ENCODE results near the gene CTSZ. TPM values are rescaled to one million over a fixed set of nuclear protein-coding genes. Genes with fewer than 3 reads are reported as not detected.
"Not testable (repeated sequence)": the region's sequence is repeated elsewhere in the genome, so short reads cannot be mapped to it uniquely, and the experiment has no call there.

CTSZ gene
- total RNA-seq, 2 experiments from 2014 or later = 48.9 to 49.2 TPM

DNA sequence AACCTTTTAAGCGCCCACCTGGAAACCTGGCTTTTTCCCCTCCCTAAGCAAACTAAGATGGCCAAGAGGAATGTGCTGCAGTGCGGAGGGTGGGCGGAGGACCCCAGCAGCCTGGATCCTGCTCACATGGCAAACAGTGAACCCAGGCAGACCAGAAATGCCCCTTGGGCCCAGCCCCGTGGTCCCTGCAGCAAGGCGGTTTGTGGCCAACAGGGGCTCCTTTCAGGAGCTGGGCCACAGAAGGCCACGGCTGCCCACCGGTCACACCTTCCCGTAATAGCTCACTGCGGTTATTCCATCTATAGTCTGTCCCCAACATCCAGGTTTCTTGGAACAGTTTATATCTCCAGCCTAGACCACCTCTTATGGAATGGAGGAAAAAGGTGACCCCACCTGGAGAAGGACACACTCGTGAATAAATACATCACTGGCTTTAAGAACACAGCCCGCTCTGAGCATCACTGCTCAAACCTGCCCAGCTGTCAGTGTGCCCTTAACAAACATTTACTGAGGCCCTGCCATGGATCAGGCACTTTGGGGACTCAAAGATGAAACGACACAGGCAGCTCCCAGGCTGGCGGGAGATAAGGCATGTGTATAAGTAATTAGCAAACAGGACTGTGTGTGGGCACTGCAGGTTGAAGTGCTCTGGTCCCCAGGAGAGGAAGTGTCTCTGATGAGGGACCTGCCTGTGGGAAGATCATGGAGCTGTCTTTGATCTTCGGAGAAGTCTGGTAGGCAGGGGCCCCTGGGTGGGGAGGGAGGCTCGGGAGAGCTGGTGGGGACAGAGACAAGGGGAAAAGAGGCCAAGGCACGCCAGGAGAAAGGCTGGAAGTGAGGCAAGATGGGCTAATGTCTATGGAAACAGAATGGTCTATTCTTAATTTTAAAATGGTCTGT is 9.0 kb upstream of the CTSZ start:
- DNase-seq (no peak), ATAC-seq (ENCODE audit: low read depth) (no peak)
- POLR2A ChIA-PET = interaction anchor here (5.4 kb wide), 1 partner anchor 16 kb away, joined by 36 read pairs; the partner anchor contains the start of gene ATP5F1E
- Mint-ChIP-seq H3K27ac (peak overlapping the region; percentile 42), H3K27me3 (no peaks in the 10 kb centered on the region), H3K36me3 (no peaks in the 10 kb centered on the region), H3K9me3 (no peaks in the 10 kb centered on the region), H3K4me3 (peak overlapping the region; percentile 20), H3K4me1 (peaks cover 49% of the 10 kb centered on the region)

DNA sequence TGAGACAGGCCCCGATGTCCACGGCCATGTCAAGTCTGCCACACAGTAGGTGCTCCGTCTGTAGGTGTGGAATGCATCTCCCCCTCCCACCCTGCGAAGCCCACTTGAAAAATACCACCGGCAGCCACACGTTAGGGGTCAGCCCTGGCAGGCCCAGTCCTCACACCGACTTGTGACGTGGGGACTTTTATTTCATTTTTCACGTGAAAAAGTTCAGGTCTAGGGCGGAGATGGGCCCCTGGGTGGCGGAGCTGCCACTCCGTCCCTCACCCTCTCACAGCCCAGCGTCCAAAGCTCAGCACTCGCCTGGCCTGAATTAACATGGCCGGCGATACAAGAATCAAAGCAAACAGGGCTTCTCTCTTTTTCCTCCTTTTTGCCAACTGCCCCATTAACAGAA is 8.4 kb upstream of the CTSZ start:
- POLR2A ChIA-PET = interaction anchor here (1.3 to 5.4 kb wide), 2 partner anchors 13 to 16 kb away, joined by 5 to 36 read pairs; partner anchors contain the start of gene ATP5F1E
- H3K27ac Mint-ChIP-seq = no peak overlapping the region
- H3K9me3 Mint-ChIP-seq = no peaks in the 10 kb centered on the region
- H3K36me3 Mint-ChIP-seq = no peaks in the 10 kb centered on the region
- H3K4me1 Mint-ChIP-seq = peaks cover 55% of the 10 kb centered on the region
- H3K4me3 Mint-ChIP-seq = no peak overlapping the region
- no peak for ATAC-seq (ENCODE audit: low read depth)
- no peak for DNase-seq
- H3K27me3 Mint-ChIP-seq = no peaks in the 10 kb centered on the region

DNA sequence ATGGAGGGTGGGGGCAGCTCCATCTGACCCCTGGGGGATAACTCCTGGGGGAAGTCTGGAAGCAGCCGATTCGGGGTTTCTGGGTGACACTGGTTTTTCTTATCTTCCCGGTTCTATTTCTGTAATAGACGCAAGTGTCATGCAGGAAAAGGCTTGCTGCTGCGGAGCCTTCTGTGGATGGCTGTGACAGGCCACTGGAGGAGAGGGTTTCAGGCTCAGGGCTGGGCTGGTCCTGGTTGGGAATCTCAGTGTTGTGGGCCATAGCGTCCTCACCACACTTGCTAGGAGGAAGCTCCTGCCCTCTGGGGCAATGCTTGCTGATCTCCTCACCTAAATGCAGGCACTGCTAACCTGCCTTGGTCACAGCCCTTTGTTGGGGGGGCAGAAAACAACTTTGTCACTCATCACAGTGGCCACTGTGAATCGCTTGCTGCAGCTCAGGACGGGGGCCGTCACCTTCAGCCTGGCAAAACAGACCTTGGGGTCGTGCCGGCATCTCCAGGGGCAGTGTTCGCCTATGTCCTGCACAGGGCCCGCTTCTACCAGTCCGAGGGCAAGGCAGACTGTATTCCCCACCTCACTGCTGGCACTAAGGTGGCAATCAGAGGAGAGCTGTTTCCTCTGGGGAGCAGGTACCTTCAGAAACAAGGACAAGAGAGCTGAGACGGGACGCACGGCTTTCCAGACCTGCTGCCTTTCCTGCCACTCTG is 7.8 kb upstream of the CTSZ start:
- POLR2A ChIA-PET = interaction anchor here (1.1 to 5.4 kb wide), 3 partner anchors 14 to 207 kb away, joined by 3 to 36 read pairs (median 5); partner anchors contain the start of gene ATP5F1E
- Mint-ChIP-seq H3K4me1 (peaks cover 58% of the 10 kb centered on the region), H3K36me3 (no peaks in the 10 kb centered on the region), H3K27ac (no peak overlapping the region), H3K4me3 (no peak overlapping the region), H3K27me3 (no peaks in the 10 kb centered on the region), H3K9me3 (no peaks in the 10 kb centered on the region)
- ATAC-seq (ENCODE audit: low read depth) (no peak), DNase-seq (no peak)

DNA sequence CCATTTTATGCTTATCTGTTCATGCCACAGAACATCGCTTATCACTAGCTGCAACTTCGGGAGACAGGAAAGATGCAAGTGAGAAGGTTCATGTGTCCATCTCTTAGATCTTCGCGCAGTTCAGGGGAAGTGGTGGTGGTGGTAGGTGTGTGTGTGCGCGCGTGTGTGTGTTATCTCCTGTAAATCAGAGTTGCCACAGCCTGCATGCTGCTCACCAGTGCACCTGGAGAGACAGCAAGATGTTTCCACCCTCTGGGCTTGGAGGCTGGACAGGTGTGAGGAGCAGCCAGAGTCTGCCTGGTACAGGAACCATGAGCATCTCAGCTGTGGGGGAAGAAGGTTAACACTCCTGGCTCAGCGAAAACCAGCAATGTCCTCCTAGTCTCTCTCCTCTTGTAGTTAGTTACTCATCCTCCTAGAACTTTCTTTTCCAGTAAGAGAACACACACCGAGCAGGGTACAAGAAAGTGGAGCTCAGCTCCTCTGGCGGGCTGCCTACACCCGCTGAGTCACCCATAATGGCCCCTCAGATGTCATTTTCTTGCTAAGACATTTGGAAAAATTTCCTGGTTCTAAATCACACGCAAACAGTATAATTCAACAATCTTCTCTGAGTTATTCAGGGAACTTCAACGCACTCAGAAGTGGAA is 7.0 kb upstream of the CTSZ start:
- Mint-ChIP-seq H3K4me1 (peaks cover 58% of the 10 kb centered on the region), H3K27ac (peak overlapping the region; percentile 35), H3K4me3 (peak overlapping the region; percentile 1), H3K36me3 (no peaks in the 10 kb centered on the region), H3K9me3 (no peaks in the 10 kb centered on the region), H3K27me3 (no peaks in the 10 kb centered on the region)
- POLR2A ChIA-PET = interaction anchor here (1.1 to 5.4 kb wide), 3 partner anchors 15 to 208 kb away, joined by 3 to 36 read pairs (median 5); partner anchors contain the start of gene ATP5F1E
- DNase-seq = peak; percentile 53
- ATAC-seq (ENCODE audit: low read depth) = peak; percentile 76

DNA sequence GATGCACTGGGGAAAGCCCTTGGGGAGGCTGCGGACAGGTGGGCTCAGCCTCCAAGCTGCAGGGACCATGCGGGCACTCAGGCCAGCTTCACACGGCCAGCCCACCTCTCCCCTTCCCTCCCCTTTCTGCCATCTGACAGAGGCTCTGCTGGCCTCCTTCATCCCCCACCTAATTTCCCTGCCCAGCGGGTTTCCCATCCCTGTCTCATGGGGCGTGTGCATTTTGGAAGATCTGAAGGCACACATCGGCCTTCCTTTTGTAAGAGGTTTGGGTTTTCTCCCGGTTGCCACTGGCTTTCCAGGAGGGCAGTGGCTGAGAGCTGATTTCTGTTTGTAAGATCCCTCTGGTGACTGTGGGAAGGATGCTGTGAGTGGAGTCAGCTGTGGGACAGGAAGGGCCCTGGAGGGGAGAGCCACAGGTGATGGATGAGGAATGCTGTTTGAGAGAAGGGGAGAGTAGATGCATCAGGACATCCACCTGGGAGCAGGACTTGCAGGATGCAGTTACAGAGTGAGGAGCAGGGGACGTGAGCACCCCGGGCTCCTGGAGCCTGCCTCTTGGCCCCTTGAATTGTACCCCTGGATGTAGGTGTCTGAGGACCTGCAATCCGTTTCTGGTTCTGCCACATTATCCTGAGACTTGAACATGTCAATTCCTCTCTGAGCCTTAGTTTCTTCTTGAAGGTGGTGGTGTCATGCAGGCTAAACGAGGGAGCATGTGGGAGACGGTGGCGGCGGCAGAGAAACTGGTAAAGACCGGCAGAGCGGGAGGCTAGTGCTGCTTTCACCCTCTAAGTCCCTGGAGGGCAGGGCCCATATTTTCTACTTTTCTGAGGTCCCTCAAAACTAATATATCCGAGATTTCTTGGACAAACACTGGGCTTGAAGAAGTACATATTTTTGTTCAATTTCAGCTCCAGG is 6.2 kb upstream of the CTSZ start:
- Mint-ChIP-seq H3K4me3 (peak overlapping the region; percentile 8), H3K36me3 (no peaks in the 10 kb centered on the region), H3K27me3 (no peaks in the 10 kb centered on the region), H3K27ac (no peak overlapping the region), H3K9me3 (no peaks in the 10 kb centered on the region), H3K4me1 (peaks cover 58% of the 10 kb centered on the region)
- POLR2A ChIA-PET = interaction anchor here (5.4 kb wide), 1 partner anchor 19 kb away, joined by 36 read pairs; the partner anchor contains the start of gene ATP5F1E
- DNase-seq = no peak
- no peak for ATAC-seq (ENCODE audit: low read depth)

DNA sequence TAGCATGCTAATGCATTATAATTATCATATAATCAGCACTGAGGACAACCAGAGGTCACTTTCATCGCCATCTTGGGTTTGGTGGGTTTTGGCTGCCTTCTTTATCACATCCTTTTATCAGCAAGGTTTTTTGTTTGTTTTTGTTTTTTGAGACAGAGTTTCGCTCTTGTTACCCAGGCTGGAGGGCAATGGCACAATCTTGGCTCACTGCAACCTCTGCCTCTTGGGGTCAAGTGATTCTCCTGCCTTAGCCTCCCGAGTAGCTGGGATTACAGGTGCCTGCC is 4.8 kb upstream of the CTSZ start:
- DNase-seq; H3K9me3 Mint-ChIP-seq; H3K27me3 Mint-ChIP-seq; ATAC-seq (ENCODE audit: low read depth); H3K36me3 Mint-ChIP-seq: not testable (repeated sequence)
- POLR2A ChIA-PET = interaction anchor here (1.1 kb wide), 1 partner anchor 20 kb away, joined by 11 read pairs; the partner anchor contains the start of gene ATP5F1E
- Mint-ChIP-seq H3K27ac (peak overlapping the region; percentile 48), H3K4me1 (peaks cover 53% of the 10 kb centered on the region), H3K4me3 (peak overlapping the region; percentile 72)

DNA sequence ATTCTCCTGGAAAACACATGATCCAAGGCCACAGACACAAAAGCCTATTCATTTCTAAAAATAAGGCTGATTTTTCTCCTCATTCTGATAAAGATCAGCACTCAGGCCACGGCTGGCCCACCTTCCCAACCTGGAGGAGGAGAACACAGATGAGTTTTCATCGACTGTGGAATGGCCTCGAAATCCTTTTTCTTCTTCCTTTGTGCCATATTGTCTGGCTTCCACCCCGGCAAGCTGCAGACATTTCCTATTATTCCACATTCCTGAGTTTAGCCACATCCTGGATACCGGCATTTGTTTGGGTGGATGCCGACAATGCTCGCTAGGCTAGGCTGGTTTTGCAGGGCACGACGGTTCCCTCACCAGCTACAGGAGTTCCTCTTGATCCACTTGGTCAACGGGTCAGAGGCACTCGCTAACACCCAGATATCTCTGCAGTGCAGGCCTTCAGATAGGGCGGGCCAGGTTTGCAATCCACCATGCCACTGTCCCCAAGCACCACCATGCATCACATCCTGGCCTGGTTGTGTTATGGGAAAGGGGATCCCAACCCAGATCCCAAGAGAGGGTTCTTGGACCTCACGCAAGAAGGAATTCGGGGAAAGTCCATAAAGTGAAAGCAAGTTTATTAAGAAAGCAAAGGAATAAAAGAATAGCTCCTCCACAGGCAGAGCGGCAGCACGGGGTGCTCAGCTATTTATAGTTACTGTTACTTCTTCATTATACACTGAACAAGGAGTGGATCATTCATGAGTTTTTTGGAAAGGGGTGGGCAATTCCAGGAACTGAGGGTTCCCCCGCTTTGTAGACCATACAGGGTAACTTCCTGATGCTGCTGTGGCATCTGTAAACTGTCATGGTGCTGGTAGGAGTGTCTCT is 4.2 kb upstream of the CTSZ start:
- Mint-ChIP-seq H3K36me3 (no peaks in the 10 kb centered on the region), H3K9me3 (no peaks in the 10 kb centered on the region), H3K27me3 (no peaks in the 10 kb centered on the region), H3K4me1 (peaks cover 47% of the 10 kb centered on the region), H3K27ac (peak overlapping the region; percentile 48), H3K4me3 (peak overlapping the region; percentile 72)
- no peak for DNase-seq
- POLR2A ChIA-PET = interaction anchor here (1.1 kb wide), 1 partner anchor 21 kb away, joined by 11 read pairs; the partner anchor contains the start of gene ATP5F1E
- peak; percentile 62 for ATAC-seq (ENCODE audit: low read depth)

DNA sequence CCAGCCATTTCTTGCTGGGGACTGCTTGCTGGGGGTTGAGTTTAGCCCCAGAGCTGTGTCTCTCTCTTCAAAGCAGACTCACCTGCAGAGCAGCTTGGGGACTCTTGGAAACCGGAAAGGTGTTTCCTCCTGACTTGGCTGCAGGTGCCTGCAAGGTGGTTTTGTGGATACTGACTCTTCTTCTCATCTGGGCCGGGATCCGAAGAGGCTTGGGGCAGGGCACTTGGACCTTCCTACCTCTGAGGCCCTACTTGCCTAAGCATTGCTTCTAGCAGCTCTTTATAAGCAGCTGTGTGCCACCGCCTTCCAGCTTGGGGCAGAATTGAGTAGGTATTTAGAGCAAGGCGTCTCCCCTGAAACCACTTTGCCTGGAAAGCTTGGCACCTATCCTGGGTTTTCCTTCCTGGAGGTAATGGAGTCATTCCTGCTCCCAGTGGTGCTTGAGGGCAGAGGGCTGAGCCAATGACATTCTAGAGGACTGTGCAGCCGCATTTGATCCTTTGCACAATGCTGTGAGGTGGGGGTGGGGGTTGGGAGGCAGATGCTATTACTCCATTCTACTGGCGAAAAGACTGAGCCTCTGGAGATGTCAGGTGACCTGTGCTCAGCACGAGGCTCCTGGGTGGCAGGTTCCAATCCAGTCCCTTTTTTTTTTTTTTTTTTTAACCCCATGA is 3.4 kb upstream of the CTSZ start:
- no peaks in the 10 kb centered on the region for H3K36me3 Mint-ChIP-seq
- DNase-seq = no peak
- no peak overlapping the region for H3K4me3 Mint-ChIP-seq
- H3K9me3 Mint-ChIP-seq = no peaks in the 10 kb centered on the region
- POLR2A ChIA-PET = interaction anchor here (0.8 kb wide), 1 partner anchor 31 kb away, joined by 3 read pairs; no protein-coding TSS in a partner anchor
- ATAC-seq (ENCODE audit: low read depth) = no peak
- H3K4me1 Mint-ChIP-seq = peaks cover 47% of the 10 kb centered on the region
- H3K27ac Mint-ChIP-seq = no peak overlapping the region
- H3K27me3 Mint-ChIP-seq = no peaks in the 10 kb centered on the region

DNA sequence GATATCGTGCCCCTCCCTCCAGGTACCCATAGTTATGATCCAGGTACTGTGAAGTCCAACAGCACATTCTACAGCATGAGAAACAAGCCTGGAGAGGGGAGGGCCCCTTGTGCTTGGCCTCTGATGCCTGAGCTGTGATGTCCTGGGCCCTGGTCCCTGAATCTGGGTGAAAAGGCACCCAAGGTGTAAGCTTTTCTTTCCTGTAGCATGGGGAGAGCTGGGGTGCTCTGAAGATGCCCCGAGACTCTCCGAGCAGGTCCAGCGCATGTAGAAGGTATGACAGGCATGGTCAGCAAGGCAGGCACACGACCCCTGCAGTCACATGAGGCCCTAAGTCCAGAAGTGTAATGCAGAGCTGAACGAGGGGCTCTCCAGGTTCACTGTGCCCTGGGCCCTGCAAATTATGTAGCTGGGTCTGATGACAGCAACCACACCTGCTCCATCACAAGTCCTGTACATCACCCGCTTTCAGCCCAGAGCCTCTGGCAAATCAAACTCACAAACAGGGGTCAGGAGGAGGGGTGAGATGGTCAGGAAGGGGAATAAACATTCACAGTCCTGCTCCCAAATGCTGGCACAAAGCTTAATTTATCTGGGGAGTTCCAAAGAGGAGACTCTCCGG is 1.8 kb upstream of the CTSZ start:
- DNase-seq (no peak), ATAC-seq (ENCODE audit: low read depth) (no peak)
- no peaks in the 10 kb centered on the region for H3K9me3 Mint-ChIP-seq
- no peak overlapping the region for H3K27ac Mint-ChIP-seq
- H3K4me3 Mint-ChIP-seq = no peak overlapping the region
- peaks cover 4% of the 10 kb centered on the region for H3K36me3 Mint-ChIP-seq
- H3K4me1 Mint-ChIP-seq = peaks cover 52% of the 10 kb centered on the region
- POLR2A ChIA-PET = interaction anchor here (0.8 to 1.7 kb wide), 4 partner anchors 14 to 114 kb away, joined by 3 to 11 read pairs (median 4); partner anchors contain the start of gene ATP5F1E
- H3K27me3 Mint-ChIP-seq = no peaks in the 10 kb centered on the region

DNA sequence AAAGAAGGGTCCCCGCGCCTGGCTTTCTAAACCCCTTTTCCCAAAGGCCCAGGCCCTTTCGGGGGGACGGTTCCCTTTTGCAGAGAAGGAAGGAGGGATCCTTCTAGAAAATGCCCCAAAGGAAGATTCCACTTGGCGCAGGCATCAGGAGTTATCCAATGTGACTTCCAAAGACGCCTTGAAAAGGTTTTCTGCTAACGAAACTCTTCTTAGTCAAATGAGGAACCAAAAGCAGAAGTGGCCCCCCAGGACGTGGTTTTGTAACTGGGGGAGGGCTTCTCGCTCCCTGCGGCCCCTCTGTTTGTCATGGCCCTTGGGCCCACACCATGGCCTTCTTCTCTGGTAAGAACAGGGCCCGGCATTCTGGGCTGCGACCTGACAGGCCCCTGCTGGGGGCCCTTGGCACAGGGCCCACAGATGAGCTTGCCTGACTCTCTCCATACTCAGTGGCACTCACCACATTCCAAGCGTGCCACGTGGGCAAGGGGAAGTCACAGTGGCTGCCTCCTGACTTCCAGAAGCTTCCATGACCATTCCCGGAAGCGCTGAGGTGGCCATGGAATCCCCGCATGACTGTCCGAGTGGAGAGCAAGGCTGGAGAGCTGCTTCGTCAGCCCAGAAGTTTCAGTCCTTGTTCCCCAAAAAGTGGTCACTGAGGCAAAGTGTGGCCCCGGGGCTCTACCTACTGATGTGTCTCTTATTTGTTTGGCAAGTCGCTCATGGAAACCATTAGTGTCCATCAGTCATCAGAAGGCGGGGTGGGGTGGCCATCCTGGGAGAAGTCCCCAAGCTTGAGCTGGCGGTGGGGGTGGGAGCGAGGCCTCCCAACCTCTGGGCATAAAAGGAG is 834 bp upstream of the CTSZ start:
- Mint-ChIP-seq H3K27ac (peak overlapping the region; percentile 85), H3K4me3 (peak overlapping the region; percentile 79)
- POLR2A ChIA-PET = interaction anchor here (0.8 to 1.7 kb wide), 3 partner anchors 24 to 113 kb away, joined by 3 to 11 read pairs (median 3); partner anchors contain the start of gene ATP5F1E

More for the DNA sequence above, 834 bp upstream of the CTSZ start:
- ATAC-seq (ENCODE audit: low read depth) (no peak), DNase-seq (no peak)
- Mint-ChIP-seq H3K4me1 (peaks cover 50% of the 10 kb centered on the region), H3K27me3 (no peaks in the 10 kb centered on the region), H3K36me3 (peaks cover 6% of the 10 kb centered on the region), H3K9me3 (no peaks in the 10 kb centered on the region)
